Kidney epithelial cell (primary cell): Measurements from ENCODE around the gene TOLLIP. TPM values are rescaled to one million over a fixed set of nuclear protein-coding genes. Genes with fewer than 3 reads are reported as not detected.

Experiments
- DNase-seq: peaks from one replicate; pipeline ENCODE4 v3.0.0-alpha.2; 2010; ENCODE audit warnings: low read depth
- H3K27me3 ChIP-seq: 2 replicates; pipeline ENCODE4 v1.6.0; 2011; ENCODE audit warnings: low read length; ENCODE audit not compliant: control insufficient read depth, insufficient read depth
- H3K36me3 ChIP-seq: 2 replicates; pipeline ENCODE4 v1.5.1; 2011; ENCODE audit warnings: low read length; ENCODE audit not compliant: control insufficient read depth, insufficient read depth
- H3K4me3 ChIP-seq: 2 replicates; pipeline ENCODE4 v1.5.1; 2011; ENCODE audit warnings: low read depth, mild to moderate bottlenecking, control low read depth, low read length
- CTCF ChIP-seq: IDR thresholded peaks from 2 replicates; pipeline ENCODE4 v1.5.1; 2011; ENCODE audit warnings: mild to moderate bottlenecking, moderate library complexity, low read length, control low read depth, inconsistent platforms; ENCODE audit not compliant: insufficient read depth, poor library complexity, severe bottlenecking
- total RNA-seq: library from RNA; depleted of rRNA; stranded (reverse); fragments of >200 nt; gene quantifications from 2 replicates; pipeline ENCODE4 v1.2.3, GENCODE V29; 2015

TOLLIP gene
- total RNA-seq, 1 donor from 2014 or later: 55.3 TPM

GRCh38 chr11:1339066-1339675 lies 29.7 kb upstream of the TOLLIP start:
- Histone ChIP-seq H3K27me3 (peaks cover 31% of the 10 kb centered on the region), H3K4me3 (no peak overlapping the region), H3K36me3 (no peaks in the 10 kb centered on the region)
- no peak for DNase-seq
- no peak for TF ChIP-seq CTCF

GRCh38 chr11:1338201-1339065 lies 29.0 kb upstream of the TOLLIP start:
- no peaks in the 10 kb centered on the region for H3K36me3 ChIP-seq
- no peak for TF ChIP-seq CTCF
- no peak for DNase-seq
- H3K27me3 ChIP-seq: peaks cover 36% of the 10 kb centered on the region
- H3K4me3 ChIP-seq: no peak overlapping the region

- Histone ChIP-seq H3K4me3 (no peak overlapping the region), H3K36me3 (no peaks in the 10 kb centered on the region), H3K27me3 (peaks cover 37% of the 10 kb centered on the region)
- TF ChIP-seq CTCF: no peak
- DNase-seq: no peak
Observed at GRCh38 chr11:1337647-1338007, 28.2 kb upstream of the TOLLIP start.

GRCh38 chr11:1336836-1337646 lies 27.6 kb upstream of the TOLLIP start:
- Histone ChIP-seq H3K36me3 (no peaks in the 10 kb centered on the region), H3K27me3 (peaks cover 37% of the 10 kb centered on the region), H3K4me3 (no peak overlapping the region)
- DNase-seq: no peak
- TF ChIP-seq CTCF: no peak

- Histone ChIP-seq H3K4me3 (peak overlapping the region; percentile 25), H3K36me3 (no peaks in the 10 kb centered on the region), H3K27me3 (peaks cover 37% of the 10 kb centered on the region)
- TF ChIP-seq CTCF: no peak
- no peak for DNase-seq
Observed at GRCh38 chr11:1335811-1336761, 26.7 kb upstream of the TOLLIP start.
